Epithelial cell of esophagus (primary cell): ENCODE results near the gene UGT1A8.
A peak's percentile ranks its signal among the peaks of the same experiment; 100 is the strongest.

Source experiments
- DNase-seq: peaks from one replicate; pipeline ENCODE4 v3.0.0; 2010; ENCODE audit warnings: low read depth
- H3K4me3 ChIP-seq: 2 replicates; pipeline ENCODE4 v1.5.1; 2011; ENCODE audit warnings: mild to moderate bottlenecking, low read length, control low read depth
- TF ChIP-seq, protein P1 (sequence below): IDR thresholded peaks from 2 replicates; pipeline ENCODE4 v1.5.1; 2011; ENCODE audit warnings: low read depth, mild to moderate bottlenecking, low read length, control low read depth, inconsistent platforms; ENCODE audit not compliant: insufficient read depth; ENCODE audit errors: missing control alignments

UGT1A8 gene

DNA sequence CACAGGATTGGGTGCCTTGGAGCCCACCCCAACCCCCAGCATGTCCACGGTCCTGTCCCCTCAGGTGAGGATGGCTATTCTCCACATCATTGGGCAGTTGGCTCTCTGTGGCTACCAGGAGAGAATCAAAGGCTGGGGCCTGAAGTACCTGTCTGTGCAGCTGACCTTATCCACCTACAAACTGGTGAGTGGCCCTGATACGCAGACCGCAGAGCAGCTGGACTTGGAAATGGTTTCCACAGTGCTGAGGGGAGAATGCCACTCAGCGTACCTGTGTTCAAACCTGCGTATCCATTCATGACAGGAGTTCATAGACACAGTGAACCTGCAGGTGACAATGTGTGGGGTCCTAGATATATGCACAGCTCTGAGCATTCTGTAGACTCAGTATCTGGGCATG, 182.3 kb downstream of the UGT1A8 start:
- DNase-seq, result no peak
- TF ChIP-seq, protein P1, sequence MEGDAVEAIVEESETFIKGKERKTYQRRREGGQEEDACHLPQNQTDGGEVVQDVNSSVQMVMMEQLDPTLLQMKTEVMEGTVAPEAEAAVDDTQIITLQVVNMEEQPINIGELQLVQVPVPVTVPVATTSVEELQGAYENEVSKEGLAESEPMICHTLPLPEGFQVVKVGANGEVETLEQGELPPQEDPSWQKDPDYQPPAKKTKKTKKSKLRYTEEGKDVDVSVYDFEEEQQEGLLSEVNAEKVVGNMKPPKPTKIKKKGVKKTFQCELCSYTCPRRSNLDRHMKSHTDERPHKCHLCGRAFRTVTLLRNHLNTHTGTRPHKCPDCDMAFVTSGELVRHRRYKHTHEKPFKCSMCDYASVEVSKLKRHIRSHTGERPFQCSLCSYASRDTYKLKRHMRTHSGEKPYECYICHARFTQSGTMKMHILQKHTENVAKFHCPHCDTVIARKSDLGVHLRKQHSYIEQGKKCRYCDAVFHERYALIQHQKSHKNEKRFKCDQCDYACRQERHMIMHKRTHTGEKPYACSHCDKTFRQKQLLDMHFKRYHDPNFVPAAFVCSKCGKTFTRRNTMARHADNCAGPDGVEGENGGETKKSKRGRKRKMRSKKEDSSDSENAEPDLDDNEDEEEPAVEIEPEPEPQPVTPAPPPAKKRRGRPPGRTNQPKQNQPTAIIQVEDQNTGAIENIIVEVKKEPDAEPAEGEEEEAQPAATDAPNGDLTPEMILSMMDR, result no peak
- H3K4me3 ChIP-seq, result no peak overlapping the region

DNA sequence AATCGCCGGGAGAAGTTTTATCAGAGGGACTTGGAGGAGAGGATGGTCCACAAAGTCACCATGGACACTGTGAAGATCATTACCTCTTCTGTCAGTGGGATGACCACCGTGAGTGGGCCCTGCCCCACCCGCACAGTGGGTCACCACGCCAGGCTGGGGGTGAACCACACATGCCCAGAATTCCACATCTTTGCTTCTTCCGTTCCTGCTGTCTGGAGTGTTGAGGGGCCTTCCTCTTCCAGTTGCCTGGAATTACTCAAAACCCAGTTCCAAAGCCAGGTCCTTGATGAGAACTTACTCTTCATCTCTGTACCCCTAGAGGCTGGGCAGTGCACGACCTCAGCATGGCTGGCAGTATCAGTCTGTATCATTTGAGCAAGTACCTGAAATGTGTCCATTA, 182.8 kb downstream of the UGT1A8 start:
- TF ChIP-seq, protein P1, result no peak
- no peak for DNase-seq
- H3K4me3 ChIP-seq, result no peak overlapping the region

- peak; percentile 36 for DNase-seq
- H3K4me3 ChIP-seq, result no peak overlapping the region
- TF ChIP-seq, protein P1, result no peak
These were observed 184.1 kb downstream of the UGT1A8 start for GRCh38 chr2:233801357-233802131.

DNA sequence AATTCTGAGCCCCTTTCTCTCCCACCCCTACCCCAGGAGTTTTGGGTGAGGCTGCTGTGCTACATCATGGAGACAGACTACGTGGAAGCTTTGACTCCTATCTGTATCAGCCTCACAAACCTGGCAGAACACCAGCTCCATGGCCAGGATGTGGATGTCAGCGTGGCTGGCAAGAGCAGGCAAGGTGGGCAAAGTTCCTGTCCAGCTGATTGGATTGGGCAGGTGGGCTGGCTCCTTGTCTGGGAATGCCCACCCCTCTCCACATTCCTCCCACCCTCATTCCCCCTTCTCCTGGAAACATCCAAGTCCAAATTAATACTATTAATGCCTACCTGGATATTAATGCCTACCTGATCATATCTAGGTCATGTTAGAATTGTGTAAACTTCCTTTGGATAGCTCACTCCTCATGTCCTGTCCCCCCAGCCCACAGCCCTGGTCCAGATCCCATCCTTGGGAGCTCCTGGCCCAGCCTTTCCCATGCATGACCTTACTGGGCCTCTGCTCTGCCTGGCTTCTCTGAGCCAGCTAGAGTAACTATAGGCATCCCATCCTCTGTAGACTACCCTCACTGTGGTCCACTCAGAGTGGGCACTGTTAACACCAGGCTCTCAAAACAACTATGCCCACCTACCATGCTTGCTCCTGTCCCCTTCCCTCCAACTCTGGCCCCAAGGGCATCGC, 184.8 kb downstream of the UGT1A8 start:
- no peak overlapping the region for H3K4me3 ChIP-seq
- TF ChIP-seq, protein P1, result no peak
- DNase-seq, result no peak

DNA sequence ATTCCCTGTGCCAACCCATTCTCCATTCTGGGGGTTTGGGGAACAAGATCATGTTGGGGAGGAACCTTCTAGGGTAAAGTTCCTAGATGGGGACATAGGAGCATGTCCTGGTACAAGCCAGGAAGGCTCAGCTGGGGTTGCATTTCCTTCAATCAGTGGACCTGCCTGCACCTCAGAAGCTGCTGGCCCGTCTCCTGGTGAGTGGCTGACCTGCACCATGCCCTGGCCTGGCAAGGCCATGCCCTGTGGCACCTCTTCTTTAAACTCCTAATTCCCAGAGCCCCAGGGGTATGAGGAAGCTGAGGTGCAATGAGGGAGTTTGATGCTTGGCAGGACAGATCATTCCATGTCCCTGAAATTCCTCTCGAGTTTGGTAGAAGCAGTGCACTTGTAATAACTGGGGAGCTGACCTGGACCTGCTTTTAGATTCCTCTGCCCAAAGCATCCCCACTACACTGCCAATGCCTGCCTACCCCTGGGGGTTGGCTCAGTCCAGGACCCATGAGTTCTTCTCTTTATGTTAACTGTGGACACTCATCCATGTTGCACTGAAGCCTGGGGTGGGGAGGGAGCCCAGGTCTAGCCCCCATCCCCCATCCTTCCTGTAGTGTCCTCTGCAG, 186.0 kb downstream of the UGT1A8 start:
- no peak overlapping the region for H3K4me3 ChIP-seq
- TF ChIP-seq, protein P1, result no peak
- DNase-seq, result no peak

DNA sequence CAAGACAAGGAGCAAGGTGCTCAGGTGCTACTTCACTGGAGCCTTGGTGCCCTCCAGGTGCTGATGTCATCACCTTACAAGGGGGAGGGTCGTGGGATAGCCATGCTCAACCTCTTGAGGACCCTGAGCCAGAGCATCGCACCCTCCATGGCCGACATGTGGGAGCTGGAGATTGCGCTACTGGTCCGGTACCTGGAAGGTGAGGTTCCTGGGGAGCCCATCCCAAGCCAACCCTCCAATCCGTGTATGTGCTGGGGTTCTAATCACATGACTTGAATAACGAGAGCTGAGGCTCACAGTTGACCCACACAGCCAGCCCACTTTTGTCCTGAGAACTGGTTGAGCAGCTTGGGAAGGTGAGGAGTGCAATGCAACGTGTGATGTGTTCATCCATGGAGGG, 186.6 kb downstream of the UGT1A8 start:
- DNase-seq, result no peak
- TF ChIP-seq, protein P1, result no peak
- H3K4me3 ChIP-seq, result no peak overlapping the region
